Posterior cingulate gyrus (tissue), 11 donors: Measurements from ENCODE around the gene ANTXR1.
A peak's percentile ranks its signal among the peaks of the same experiment; 100 is the strongest.

Source experiments
- DNase-seq, 10 donors: peaks; one replicate each; pipeline versions ENCODE4 v3.0.0 to v3.0.0-alpha.2; 2020 to 2021; ENCODE audit warnings: mixed read lengths in 3 of 10
- intact Hi-C: fragments of 100-400 bp; cut with DNase I; formaldehyde crosslinking; loops from one replicate; pipeline ENCODE4 v1.15.1; 2023

The ANTXR1 gene

DNA sequence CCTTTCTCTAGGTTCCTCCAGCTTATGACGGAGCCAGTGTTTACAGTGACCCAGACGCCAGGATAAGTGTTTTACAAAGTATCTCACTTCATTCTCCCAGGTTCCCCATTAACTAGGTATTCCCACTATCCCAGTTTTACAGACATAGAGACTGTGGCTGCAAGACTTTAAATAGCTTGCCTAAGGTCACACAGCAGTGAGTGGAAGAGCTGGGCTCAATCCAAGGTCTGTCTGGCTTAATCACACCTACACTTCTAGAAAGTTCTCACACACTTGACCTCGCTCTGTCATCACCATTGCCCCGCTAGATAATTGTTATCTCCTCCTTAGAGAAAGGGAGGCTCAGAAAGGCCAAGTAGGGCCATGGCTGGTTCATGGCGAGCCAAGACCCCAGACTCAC, 110.2 kb downstream of the ANTXR1 start:
- intact Hi-C loops = no loop called here

DNA sequence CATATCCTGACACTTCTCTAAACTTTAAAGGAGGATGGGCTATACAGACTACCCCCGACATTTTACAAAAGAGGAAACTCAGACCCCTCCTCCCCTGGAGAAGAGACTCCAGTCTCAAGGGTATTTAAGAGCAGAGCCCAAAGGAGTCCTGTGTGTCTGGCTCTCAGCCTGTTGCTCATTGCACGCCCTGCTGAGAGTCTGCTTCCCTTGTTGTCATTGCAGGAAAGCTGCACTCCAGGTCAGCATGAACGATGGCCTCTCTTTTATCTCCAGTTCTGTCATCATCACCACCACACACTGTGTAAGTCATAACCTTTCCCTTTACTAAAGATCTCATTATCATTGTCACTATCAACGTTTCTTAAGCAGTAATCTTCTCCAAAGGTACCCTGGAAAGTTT, 111.4 kb downstream of the ANTXR1 start:
- DNase-seq = no peak
- intact Hi-C loops = no loop called here

More for the DNA sequence above, 110.2 kb downstream of the ANTXR1 start:
- no peak for DNase-seq

DNA sequence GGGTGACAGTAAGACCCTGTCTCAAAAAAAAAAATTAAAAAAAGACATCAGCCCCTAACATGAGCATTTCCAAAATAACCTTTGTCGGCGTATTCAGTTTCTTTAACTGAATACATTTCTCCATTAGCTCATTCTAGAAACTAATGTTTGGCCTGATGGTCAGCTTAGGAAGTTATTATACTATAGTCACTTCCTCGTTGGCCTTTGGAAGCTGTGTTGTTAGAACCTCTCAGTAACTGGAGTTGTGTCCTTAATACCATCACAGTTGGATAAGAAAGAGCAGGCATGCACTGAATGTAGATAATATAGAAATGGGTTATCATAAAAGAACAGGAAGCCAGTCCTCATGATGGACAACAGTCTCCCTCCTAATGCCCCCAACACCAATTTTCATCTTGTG, 112.8 kb downstream of the ANTXR1 start:
- no peak for DNase-seq
- intact Hi-C loops = no loop called here

DNA sequence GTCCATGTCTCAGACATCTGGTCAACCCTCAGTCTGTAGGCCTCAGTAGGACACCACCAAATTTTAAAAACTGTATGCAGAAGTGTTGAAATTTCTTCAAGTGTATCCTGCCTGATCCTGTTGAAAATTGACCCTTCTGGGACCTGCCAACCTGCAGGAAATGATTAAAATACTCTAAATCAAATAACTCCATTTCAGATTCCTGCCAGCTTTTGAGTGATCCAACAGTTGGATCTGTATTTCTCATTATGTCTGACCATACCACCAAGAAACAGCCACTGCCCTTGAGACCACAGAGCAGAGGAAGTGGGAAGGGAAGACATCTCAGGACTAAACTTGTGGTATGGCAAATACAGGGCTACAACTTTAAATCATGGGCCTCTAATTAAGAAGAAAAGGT, 113.4 kb downstream of the ANTXR1 start:
- intact Hi-C loops = no loop called here

DNA sequence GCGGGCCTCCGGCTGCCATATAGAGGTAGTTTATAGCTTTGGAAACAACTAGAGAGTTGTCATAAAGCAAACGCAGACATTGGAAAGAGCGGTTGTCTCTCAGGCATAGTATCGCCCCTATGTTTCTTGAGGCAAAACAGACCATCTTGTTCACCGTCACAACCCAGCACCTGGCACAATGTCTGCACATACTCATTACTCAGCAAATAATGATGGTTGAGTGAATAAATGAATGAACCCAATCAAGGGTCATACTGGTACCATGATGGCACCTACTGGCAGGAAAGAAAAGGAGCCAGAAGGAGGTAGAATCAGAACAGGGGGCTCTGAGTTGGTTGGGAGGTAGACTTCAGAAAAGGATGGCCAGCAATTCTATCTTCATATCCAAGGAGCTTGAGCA, 118.5 kb downstream of the ANTXR1 start:
- DNase-seq = no peak
- intact Hi-C loops = no loop called here

More for the DNA sequence above, 113.4 kb downstream of the ANTXR1 start:
- no peak for DNase-seq

DNA sequence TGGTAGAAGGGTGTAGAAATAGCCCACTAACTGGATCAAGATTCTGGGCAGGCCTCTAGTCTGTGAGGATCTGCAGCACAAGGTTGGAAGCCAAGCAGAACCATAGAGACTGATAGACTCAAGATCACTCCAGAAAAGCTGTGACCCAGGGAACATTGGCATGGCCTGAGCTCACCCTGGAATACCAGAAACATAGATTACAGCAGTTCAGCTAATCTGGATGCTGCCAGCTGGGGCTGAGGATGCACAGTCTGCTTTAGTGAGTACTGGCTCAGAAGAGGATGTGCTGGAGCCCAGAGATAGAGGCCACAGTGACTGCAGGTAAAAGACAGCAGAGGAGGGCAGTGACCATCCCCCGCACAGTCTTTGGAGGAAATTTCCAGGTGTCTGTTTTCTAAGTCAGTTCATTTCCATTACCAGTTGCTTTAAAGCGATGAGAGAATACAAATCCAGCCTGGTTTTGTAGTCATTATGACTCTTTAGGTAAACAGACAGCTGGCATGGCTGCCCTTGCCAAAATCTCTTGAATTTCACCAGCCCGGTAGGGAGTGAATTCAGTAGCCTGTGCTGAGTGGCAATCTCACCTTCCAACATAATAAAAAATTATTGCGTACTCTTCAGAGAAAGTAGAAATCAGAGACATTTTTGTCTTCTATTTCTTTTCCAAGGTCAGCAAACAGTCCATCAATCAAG, 119.2 kb downstream of the ANTXR1 start:
- no peak for DNase-seq
- intact Hi-C loops = no loop called here

DNA sequence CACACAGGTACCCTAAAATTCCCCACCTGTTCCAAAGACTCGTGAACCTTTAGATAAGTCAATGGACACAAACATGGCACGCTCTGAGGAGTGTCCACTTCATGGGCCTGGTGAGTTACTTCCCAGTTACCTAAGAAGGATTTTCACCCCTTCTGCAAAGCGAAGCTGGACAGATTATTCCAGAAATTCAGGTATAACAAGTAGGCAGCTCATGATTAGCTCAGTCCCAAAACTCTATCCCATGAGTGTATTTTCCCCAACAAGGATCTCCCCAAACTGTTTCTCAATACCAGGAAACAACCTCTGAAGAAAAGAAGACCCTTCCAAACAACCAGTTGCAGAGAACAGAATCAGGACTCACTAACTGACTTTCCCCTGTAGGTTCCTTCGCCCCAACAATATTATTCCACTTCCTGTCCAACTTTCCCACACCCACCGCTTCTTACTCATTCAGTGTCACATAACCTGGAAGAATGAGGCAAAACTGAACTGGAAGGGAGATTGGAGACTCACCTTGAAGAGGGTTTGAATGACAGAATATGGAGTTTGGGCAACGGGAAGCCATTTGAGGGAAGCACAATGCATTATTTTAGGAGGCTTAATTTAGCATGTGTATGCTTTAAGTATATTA, 120.1 kb downstream of the ANTXR1 start:
- no peak for DNase-seq
- intact Hi-C loops = no loop called here

DNA sequence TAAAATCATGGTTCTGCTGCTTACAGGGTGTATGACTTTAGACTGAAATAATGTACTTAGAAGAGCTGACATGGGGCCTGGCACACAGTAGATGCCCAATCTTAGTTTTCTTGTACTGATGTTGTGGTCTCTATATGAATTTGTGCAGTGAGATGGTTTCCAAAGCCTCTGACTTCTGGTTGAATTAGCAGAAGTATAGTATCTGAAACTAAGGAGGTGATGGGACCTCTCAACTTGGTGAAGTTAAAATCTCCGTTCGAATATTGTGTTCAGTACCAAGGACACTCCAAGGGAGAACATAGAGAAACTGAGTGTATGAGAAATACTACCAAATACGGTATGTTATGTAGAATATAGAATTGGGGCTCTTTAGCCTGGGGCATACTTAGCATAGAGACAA, 120.9 kb downstream of the ANTXR1 start:
- intact Hi-C loops = no loop called here

DNA sequence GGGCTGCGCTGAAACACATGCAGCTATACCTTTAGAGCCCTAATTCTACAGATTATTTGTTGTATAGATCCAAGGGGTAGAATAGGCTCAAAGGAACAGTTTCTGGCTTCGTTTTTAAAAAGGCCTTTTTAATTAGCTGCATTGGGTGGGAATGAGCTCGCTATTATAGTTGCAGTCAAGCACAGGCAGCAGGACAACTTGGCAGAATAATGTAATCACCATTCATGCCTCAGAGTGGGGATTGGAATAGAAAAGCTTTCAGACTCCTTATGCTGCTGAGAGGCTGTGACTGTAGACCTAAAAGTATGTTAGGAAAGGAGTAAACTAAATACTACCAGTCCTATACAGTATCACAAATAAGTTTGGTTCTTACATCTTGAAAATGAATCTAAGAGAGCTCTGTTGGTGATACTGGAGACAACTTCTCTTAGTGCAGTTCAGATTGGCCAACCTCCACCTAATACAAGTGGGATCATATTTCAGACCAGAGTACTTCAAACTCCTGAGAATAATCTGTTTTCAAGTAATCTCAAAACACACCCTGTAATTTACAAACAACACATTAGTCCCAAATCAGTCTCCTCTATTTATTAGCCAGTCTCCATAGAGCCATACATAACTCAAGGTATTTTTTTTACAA, 121.4 kb downstream of the ANTXR1 start:
- intact Hi-C loops = no loop called here
- DNase-seq = no peak

More for the DNA sequence above, 120.9 kb downstream of the ANTXR1 start:
- no peak for DNase-seq

DNA sequence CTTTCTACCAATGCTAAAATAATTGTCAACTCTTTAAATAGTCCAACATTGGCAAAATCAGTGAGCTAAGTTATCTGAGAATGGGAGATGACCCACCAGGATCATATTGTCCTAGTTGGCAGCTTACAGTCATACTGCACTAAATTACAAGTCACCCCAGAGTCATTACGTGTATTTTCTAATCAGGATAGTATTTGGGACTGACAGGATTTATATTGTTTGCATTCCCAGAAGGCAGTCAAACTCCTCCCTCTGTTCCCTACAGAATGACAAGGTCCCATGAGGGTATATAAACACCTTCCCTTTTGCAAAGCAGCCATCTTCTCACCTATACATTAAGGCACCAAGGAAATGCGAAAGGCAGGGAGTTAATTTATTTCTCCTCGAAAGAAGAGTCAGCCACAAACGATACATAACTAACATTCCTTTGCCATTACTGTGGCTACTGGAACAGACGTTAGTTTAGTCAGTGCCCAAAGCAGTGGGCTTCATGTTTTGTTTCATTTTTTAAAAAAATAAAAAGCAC, 125.3 kb downstream of the ANTXR1 start:
- intact Hi-C loops = no loop called here
- no peak for DNase-seq

DNA sequence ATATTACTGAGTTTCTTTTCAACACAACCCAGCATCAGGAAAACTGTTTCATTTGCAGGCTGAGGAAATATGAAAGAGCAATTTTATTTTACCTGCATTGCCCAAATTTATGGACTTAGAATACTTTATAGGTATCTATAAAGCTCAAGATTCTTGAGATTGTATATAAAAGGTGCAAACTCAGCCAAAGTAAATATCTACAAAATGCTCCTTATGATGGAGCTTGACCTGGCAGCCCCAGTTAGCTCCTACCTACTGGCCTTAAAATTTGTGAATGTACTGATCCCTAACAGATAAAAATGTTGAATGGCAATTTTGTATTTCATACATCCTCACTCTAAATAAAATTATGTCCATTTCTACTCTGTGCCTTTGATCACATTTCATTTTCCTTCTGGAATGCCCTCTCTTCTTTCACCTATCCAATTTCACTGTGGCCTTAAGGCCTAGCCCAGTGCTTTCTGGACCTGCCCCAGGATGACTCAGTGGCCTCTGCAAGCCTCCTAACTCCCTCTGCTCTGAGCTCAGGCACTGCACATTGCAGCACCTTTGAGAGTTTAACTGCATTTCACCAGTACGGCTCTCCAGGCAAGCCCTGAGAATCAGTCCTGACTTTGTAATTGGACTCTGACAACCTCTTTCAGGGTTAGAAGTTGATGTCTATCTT, 125.9 kb downstream of the ANTXR1 start:
- DNase-seq = no peak
- intact Hi-C loops = no loop called here

DNA sequence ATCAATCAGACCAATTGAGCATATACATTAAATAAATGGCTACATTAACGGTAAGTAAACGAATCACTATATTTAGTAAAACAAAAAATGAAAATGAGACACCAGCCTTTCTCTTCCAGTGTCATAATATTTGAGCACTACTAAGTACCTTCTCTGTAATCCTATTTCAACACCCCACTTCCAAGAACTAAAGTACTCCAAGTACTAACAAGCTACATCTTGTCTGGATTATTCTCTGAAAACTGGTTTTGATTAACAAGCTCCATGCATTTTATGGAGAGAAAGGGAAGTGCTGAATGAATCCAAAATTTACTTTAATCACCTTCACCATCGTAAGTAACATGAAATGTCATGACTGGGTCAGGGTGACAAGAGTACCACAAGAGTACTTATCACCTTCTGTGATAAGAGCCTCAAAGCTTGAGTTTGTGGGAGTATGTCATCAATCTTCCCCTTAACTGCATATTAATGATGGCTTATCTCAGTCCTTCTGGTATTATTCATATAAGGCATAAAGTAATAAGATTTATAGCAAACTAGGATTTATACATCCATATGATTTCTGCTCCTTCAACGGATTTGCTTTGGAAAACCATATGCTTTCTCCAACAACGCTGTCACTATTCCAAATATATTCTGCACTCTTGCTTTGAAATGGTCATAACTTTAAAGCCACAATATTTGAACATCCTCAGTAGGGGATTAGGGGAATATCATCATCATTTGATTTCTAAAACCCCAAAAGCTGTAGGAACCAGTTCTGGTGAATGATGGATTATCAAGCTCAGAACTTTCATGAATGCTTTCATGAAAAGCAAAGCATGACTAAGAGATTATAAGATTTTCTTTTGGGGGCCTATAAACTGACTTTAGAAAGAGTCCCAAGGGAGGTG, 127.0 kb downstream of the ANTXR1 start:
- DNase-seq = no peak
- intact Hi-C loops = no loop called here

DNA sequence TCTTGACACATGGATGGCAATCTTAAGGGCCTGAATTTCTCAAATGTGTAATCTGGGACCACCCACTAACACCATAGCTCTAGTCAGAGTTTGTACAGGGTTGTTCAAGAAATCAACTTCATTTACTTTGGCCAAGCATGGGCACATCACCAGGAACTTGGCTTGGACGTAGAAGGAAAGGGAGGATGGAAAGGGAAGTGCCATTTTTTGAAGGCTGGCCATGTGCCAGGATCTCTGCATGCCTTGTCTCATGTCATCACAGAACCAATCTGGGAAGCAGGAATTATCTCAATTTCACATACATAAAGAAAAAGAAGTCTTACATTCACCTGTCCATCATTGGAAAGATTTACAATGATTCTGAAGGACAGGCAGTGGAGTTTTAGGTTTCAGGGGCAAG, 128.1 kb downstream of the ANTXR1 start:
- no peak for DNase-seq

DNA sequence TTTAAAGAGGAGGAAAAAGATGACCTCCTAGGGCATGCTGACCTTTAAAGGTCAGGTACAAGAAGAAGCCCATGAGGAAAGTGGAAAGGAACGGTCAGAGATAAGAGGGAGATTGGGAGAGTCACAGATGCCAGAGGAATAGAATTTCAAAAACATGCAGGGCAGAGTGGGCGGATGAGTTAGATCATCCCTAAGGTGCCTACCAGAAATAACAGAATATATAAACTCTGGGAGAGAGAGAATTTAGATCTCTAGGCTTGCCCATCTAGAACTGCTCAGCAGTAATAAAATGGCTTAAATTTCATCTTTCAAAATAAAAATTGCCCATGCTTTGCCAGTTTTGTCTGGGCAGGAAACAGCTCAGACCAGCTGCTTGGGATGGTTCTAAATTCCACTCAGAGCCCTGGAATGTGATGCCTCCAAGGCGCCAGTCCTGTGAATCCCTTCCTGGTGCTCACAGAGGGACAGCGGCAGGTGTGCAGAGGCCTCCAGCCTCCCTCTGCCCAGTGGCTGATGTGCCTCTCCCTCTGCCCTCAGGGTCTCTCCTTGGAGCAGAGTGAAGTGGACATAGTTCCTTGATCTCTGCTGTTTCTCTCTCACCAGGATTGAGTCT, 130.9 kb downstream of the ANTXR1 start:
- intact Hi-C loops = no loop called here
- peak in 1 of 10 donors; percentile 16 for DNase-seq

More for the DNA sequence above, 128.1 kb downstream of the ANTXR1 start:
- intact Hi-C loops = no loop called here

DNA sequence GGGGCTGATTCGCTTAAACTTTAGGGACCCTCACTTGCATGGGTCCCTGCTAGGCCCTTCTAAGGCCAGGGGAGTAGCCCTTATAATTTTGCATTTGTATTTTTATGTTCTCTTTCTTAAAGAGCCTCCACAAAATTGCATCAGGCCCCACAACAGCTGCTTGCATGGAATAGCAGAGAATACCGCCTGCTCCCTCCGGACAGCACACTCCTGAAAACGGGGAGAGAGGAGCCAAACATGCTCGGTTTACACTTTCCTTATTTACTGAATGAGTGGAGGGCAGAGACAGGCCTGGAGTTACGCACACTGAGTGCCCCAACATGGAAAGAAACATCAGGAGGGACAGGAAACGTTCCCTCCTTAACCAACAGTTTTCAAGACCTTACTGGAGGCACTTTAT, 132.2 kb downstream of the ANTXR1 start:
- DNase-seq = no peak
- intact Hi-C loops = no loop called here

DNA sequence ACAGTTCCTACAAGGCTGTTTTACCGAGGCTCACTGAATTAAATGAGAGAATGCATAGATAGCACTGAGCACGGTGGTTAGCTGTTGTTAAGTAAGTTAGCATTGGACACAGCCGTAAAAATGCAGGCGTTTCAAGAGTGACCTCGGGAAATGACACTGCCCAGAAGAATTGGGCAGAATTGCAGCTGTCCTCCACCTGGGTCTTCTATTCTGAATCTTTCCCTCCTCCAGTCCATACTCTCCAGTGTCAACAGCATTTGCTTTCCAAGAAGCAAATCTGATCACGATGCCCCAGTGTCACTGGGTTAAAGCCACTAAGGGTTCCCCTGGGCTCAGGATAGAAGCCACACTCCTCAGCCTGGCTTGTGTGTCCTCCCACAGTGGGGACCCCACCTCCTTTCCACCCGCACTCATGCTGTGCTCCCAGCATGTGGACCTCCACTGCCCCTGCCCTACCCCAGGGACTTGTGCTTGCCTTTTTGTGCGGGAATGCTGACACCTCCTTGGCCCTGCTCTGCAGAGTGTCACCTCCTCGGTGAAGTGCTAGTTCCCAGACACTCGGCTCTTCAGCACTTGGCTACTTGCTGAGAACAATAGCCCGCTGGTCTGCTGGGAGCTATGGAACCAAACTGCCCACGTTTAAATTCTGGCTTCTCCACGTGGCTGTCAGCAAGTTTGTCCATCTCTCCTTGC, 135.0 kb downstream of the ANTXR1 start:
- DNase-seq = no peak
- intact Hi-C loops = no loop called here

DNA sequence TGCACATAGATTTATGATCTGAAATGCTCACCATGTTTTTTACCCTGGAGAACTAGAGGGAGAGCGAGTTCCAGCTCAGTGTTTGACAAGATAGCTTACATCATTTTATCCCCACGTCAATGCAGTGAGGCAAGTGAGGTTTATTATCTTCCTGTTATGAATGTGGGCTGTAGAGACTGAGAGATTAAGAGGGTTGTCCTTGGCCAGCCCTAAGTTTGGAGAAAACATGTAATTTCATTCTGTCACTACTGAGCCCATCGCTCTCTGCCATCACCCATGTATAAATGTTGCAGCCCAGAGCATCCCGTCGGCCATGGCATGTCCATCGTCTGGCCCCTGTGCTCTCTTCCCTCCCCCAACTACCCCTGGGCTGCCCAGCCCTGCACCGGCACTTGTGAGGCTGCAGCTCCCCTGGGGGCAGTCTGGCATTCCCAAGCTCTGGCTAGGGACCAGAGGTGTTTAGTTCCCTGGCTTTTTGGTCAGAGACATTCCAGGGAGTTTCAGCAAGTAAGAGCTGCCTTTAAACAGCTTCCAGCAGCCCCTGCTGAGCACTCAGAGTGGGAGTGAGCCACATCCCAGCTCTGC, 136.7 kb downstream of the ANTXR1 start:
- intact Hi-C loops = no loop called here
- DNase-seq = no peak

DNA sequence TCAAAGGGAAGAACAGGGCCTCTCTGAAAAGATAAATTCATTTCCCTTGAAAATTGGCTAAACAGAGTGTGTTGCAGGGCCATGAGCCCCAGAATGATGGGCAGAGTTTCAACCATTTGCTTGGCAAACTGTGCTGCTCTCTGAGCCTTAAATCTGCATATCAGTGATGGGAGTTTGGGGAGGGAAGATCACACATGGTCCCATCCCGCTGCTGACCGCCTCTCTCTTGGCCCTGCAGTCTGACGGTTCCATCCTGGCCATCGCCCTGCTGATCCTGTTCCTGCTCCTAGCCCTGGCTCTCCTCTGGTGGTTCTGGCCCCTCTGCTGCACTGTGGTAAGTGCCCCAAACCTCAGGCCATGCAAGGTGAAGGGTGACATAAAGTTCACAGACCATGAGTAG, 139.0 kb downstream of the ANTXR1 start:
- no peak for DNase-seq
- intact Hi-C loops = no loop called here
